ENCODE results near the gene NPW.
A peak's percentile ranks its signal among the peaks of the same experiment; 100 is the strongest.

NPW gene

GRCh38 chr16:2036200-2036966 lies 16.8 kb downstream of the NPW start:
- DNase-seq (ENCODE audit: low spot score), result no peak

GRCh38 chr16:2037115-2037514 lies 17.5 kb downstream of the NPW start:
- DNase-seq (ENCODE audit: low spot score), result no peak

GRCh38 chr16:2037647-2038381 lies 18.2 kb downstream of the NPW start:
- DNase-seq (ENCODE audit: low spot score), result no peak

- DNase-seq (ENCODE audit: low spot score), result no peak
These were observed 19.0 kb downstream of the NPW start for GRCh38 chr16:2038382-2039231.

- DNase-seq (ENCODE audit: low spot score), result no peak
These were observed 19.9 kb downstream of the NPW start for GRCh38 chr16:2039274-2040031.

- no peak for DNase-seq (ENCODE audit: low spot score)
These were observed 20.6 kb downstream of the NPW start for GRCh38 chr16:2040041-2040786.

GRCh38 chr16:2040787-2041522 lies 21.4 kb downstream of the NPW start:
- DNase-seq (ENCODE audit: low spot score), result no peak

- DNase-seq (ENCODE audit: low spot score), result no peak
These were observed 22.8 kb downstream of the NPW start for GRCh38 chr16:2042171-2042985.

GRCh38 chr16:2042986-2043666 lies 23.5 kb downstream of the NPW start:
- DNase-seq (ENCODE audit: low spot score), result no peak

- DNase-seq (ENCODE audit: low spot score), result no peak
These were observed 24.3 kb downstream of the NPW start for GRCh38 chr16:2043667-2044451.

GRCh38 chr16:2044541-2044940 lies 25.0 kb downstream of the NPW start:
- no peak for DNase-seq (ENCODE audit: low spot score)

- no peak for DNase-seq (ENCODE audit: low spot score)
These were observed 26.6 kb downstream of the NPW start for GRCh38 chr16:2045965-2046892.

- no peak for DNase-seq (ENCODE audit: low spot score)
These were observed 27.3 kb downstream of the NPW start for GRCh38 chr16:2046893-2047329.

- DNase-seq (ENCODE audit: low spot score), result peak; percentile 96
These were observed 27.9 kb downstream of the NPW start, which contains the start of the genes NTHL1 and TSC2 for GRCh38 chr16:2047330-2048115. Gene NTHL1 (minus strand): TSS chr16:2047834. CDS start chr16:2047823, 11 bp downstream. Gene TSC2 (plus strand): TSS chr16:2047985. CDS start chr16:2048616, 631 bp downstream.

GRCh38 chr16:2048116-2048543 lies 28.5 kb downstream of the NPW start:
- peak; percentile 24 for DNase-seq (ENCODE audit: low spot score)

GRCh38 chr16:2053211-2053610 lies 33.6 kb downstream of the NPW start:
- no peak for DNase-seq (ENCODE audit: low spot score)
